NCI-H2196 treated with DMSO at 0.1 percent for 48 hours (cell line): ENCODE measurements around the gene FAM43A.

Experiments
- DNase-seq: peaks from one replicate; lab custom pipeline; 2025; ENCODE audit not compliant: unreplicated experiment; lab: John Stamatoyannopoulos, UW

Gene FAM43A

DNA sequence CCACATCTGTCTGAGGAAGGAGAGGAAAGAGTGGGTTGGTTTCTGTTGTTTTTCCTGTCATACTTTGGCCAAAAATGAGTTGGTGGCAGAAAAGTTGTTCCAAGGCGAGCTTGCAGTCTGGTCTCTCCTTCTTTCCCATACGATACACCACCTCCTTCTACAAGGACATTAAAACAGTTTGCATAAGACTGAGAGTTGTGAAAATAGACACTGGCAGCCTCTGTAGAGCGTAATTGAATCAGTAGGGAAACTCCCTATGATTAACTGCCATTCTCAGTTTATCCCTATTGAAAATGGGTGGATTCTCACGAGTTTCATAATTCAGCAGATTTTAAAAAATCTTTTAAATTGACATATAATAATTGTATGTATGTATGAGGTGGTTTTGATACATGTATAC, 10.0 kb upstream of the FAM43A start:
- no peak for DNase-seq

DNA sequence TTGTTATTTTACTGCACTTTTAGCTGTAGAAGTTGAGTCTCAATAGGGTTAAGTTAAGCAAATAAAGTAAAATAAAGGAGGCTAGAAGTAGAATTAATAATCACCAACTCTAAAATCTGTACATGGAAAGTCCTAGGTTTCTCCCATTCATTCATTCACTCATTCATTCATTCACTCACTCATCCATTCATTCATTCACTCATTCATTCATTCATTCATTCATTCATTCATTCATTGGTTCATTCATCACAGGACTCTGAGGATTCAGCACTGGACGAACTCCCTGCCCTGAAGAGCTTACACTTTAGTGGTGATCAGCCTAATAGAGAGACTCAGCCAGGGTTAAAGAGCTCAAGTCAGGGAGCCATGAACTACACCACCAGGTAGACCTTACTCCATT, 9.2 kb upstream of the FAM43A start:
- DNase-seq = no peak

DNA sequence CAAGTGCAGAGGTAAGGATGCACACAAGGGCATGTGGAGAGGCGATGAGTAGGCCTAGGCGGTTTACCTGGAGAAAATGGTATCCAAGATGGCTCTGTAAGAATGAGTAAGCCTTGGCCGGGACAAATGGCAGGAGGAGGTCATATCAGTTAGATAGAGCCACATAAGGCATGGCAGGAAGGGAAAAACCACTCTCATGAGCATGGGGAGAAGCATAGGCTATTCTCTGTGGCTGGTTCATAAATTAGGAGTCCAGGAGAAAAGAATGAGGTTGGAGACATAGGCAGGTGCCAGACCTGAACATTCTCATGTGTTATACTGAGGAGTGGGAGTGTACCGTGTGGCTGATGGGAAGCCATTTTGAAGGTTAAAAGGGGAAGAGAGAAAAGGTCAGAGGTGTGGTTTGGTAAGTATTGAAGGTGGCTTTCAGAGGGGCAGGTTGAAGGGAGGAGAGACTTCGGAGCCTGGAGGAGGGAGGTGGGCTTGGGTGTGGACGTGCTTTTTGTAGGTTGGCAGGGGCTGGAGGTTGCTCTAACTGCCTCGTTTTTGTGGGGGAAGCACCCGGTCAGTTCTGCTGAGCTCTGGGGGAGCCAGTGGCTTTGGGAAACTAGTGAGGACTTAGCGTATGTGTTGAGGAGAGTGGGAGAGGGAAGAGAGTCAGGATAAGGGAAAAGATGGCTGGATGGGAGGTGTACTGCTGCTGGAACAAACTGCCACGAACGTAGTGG, 4.6 kb upstream of the FAM43A start:
- DNase-seq = no peak

DNA sequence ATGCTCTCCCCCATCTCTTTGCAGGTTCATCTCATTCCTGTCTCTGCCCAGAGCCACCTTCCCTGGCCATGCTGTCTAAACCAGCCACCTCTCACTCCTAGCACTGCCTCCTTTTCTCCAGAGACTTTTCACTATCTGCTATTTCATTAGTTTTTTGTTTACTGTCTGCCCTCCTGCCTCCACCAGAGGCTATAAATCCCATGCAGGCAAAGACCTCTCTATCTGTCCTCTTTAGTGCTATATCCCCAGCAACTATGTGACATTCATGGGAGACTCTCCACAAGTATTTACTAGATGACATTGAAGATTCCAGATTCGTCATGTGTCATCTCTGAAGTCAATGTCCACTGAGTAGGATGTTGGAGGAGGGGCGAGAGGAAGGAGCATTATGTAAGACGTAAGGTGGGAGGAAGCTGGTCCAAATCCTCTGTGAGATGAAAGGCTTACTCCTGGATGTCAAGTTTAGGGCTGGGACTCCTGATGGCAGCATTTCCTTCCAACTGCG, 3.4 kb upstream of the FAM43A start:
- no peak for DNase-seq

DNA sequence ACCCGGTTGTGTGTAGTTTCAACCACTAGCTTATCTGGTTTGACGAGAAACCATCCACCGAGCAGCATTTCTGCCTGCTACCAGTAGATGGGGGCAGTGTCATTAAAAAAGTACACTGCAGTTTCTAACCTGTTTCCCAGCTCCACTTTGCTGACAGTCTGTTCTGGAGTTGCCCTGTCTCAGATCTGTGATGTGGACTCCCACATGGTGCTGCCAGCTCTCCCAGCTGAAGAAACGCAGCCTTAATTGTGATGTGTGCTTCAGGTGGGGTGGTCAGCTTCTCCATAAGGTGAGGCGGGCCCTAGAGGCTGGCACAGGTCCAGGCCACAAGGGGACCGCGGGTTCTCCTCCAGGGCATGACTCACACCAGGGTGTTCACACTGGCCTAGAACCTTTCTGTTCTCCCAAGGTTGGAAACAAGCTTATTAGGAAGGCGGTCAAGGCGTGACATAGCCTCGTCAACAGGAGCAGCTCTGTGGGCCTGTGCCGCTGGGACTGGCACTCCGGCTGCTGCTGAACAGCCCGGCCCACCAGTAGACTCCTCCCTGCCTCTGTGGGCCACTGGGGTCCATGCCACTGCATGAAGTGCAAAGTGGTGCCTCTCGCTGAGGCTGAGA, 2.9 kb upstream of the FAM43A start:
- DNase-seq = peak; percentile 96

DNA sequence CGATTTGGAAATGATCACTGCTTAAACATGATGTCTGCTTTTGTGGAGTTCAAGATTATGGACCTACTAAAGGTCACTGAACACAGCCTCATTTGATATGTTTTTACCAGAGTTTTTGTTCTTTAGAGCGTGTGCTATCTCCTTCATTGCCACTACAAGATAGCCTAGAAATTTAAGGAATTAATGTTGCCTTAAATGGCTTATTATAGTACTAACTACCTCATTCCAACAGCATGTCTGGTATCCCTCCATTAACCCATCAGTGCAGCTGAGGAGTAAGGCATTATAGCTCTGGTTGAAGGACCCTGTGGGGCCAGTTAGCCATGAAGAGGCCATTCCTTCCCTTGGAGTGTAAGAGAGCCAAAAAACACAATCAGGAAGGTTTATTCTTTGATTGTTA, 2.3 kb upstream of the FAM43A start:
- no peak for DNase-seq

DNA sequence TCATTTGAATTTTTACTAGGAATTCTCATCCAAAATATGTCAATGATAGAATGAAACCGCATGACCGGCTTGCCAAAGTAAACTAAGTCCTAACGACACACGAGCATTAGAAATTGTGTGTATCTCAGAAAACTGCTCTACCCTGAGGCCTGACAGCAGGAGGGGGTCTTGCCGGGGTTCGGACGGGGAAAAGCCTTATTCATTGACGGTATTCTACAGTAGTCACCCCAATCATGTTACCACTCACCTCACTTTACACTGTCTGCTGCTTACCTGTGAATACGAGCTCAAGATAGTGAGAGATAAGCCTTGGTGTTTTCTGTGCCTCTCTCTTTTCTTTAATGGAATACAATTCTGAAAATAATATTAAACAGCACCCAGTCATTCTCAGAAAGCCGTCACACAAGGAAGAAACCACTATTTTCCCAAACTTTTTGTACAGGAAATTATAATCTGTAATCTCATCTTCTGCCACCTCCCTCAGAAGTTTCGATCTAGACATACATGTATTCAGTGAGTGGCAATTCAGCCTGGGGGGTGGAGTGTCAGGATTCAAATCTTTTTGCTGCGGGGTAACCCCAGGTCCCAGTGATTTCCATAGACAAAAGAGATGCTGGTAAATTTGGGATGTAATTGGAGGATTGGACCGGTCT, 492 bp upstream of the FAM43A start:
- no peak for DNase-seq

DNA sequence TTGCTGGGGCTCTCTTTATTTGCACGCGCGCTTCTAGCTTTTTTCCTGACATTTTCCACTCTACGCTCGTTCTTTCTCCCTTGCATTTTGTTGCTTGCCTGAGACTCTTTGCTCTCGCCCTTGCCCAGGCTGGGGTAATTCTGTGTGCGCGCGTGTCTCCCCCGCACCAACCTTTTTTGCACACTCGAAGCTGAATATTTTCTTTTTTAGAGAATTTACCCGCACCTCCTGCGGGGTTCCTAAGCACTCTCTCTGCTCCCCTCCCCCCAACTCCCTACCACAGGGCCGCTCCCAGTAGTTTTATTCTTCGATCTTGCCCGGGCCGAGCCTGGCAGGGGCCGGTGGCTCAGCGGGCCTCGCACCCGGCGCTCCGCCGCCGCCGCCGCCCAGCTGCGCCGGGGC, 732 bp downstream of the FAM43A start:
- DNase-seq = no peak

DNA sequence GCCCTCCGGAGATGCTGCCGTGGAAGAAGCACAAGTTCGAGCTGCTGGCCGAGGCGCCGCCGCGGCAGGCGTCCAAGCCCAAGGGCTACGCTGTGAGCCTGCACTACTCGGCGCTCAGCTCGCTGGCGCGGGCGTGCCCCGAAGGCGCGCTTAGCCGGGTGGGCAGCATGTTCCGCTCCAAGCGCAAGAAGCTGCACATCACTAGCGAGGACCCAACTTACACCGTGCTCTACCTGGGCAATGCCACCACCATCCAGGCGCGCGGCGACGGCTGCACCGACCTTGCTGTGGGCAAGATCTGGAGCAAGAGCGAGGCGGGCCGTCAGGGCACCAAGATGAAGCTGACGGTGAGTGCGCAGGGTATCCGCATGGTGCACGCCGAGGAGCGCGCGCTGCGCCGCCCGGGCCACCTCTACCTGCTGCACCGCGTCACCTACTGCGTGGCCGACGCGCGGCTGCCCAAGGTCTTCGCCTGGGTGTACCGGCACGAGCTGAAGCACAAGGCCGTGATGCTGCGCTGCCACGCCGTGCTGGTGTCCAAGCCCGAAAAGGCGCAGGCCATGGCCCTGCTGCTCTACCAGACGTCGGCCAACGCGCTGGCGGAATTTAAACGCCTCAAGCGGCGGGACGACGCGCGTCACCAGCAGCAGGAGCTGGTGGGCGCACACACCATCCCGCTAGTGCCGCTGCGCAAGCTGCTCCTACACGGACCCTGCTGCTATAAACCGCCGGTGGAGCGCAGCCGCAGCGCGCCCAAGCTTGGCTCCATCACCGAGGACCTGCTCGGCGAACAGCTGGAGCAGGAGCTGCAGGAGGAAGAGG, 1.3 kb downstream of the FAM43A start:
- DNase-seq = no peak

DNA sequence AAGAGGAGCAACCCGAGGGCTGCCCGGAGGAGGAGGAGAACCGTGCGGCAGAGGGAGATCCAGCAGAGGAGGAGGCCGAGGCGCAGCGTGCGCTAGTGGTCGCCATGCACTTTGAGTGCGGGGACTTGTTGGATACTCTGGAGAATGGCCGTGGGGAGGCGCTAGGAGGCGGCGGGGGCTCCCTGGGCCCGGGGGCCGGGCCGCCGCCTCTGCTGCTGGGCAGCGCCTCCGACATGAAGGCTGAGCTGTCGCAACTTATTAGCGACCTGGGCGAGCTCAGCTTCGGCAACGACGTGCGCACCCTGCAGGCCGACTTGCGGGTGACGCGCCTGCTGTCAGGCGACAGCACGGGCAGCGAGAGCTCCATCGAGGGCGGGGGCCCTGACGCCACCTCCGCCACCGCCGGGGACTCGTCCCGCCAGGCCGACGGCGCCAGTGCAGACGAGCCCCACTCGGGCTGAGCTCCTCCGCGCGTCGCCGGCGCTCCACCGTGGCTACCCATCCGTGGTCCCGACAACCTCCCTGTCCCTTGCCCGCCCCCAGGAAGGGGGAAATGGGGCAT, 2.0 kb downstream of the FAM43A start:
- no peak for DNase-seq

DNA sequence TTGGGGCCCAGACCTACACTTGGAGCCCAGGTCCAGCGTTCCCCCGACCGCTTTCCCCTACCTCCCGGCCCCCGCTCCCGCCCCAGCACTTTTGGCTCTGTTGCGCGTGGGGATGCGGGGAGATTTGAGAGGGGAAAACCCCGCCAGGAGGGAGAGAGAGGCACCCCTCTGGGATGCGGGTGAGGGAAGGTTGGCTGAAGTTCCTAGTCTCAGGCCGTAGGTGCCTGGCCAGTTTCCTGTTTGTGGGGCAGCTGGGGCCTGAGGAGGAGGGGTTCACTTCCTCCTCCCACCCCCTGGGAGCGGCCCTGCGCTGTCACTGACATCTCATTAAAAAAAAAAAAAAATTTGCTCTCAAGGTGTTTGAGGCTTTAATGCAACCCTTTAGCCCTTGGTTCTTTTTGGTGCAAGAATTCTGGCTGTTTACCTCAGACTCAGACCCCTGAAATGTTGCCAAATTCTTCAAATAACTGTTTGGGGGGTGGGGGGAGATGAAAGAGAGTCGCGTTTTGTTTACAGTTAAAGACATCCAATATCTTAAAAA, 2.6 kb downstream of the FAM43A start:
- DNase-seq = no peak

DNA sequence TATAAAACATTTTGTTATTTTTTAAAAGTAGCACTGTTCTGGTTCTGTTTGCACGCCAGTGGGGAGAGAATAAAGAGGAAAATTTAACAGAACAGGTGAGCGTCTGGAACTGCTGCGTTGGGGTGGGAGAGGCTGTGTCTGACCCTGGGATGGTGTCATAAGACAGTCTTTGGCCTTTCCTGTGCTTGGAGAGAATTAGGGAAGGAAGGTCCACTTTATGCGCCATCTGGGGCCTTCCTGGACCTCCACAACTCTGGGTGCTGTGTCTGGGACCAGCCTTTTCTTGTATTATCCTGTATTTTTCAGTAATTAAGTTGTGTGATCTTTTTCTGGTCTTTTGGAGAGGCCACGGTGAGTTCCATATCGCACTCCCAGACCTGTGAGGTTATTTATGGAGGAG, 3.3 kb downstream of the FAM43A start:
- DNase-seq = no peak

DNA sequence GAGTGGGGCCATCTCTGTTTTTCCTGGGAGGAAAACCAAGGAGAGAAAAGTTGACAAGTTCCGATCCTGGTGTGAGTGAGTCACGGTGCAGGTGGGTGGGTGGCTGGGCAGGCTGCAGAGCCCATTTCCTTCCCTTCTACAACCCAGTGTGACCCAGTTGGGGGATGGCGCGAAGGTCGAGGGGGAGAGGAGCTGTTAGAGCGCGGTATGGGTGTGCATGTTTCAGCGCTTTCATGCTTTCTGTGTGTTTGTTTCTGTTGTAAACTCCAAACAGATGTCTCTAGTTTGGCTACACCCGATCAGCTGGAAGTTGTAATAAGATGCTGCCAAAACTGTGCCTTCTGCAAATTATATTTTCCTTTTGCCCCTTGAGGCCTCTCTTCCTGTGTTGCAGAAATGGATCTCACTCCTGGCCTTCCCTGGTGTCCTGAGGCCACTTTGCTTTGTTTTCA, 3.8 kb downstream of the FAM43A start:
- no peak for DNase-seq

DNA sequence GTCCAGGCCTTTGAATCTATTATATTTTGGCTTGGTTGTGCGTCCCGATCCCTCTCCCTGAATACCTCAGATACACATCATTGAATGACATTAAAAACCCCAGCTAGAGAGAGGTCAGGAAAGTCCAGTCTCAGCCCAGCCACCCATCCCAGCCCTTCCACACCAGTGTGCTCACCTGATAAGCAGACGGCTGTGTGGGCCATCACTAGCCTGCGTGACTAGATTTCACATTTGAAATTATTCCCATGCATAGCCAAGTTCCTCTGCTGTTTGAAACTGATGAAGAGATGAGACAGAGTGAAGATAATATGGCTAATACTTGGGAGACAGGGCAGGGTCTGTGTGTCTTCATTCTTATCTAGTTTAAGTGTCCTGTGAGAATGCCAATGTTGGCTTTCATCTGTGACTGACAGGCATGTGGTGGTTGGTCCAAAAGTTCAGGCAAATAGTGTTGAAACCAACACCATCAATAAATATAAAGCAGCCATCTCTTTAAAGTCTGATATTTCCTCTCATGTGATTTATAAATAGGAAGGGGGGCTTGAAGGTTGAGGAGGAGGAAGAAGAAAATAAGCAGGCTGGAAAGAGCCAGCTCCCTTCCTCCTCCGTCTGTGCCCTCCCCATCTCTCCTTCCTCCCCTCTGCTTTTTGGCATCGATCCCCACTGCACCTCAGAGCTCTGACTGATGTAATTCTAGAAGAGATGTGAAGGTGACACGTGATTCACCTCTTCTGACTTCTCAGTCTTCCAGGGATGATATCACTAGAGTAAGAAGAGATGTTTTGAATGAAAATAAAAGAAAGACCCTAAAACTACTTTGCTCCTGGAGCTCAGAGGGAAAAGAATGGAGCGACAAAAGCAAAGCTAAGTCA, 5.1 kb downstream of the FAM43A start:
- DNase-seq = peak; percentile 86

DNA sequence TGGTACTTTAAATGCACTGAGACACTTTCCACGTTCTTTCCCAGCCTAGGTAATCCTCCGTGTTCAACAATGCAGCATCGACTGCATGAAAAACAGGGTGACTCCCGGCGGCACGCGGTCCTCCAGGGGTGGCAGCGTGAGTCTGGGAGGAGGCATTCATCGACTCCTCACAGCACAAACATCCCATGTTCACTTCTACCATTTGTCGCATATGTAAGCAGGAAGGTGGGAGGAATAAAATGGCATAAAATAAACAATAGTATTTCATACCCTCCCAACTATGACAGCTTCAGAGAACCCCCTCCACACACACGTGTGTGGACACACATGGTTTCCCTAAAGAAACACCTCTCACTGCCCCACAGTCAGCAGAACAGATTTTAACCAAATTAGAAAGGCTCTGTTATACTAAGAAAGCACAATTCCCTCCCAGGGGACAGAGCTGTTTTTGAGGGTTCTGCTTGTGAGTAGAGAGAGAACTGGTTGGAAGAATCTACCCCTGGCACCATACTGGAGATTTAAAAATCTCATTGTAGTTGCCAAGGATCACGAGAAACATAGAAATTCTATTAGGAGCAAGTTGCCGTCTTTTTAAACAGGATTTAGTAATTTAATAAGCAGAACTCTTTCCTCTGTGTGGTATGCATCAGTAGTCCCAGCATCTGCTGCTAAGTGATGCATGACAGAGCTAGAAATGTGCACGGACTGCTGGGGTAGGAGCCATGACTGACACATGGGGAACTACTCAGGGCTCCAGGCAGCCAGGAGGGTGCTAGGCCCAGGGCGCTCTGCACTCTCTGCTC, 6.0 kb downstream of the FAM43A start:
- DNase-seq = no peak

DNA sequence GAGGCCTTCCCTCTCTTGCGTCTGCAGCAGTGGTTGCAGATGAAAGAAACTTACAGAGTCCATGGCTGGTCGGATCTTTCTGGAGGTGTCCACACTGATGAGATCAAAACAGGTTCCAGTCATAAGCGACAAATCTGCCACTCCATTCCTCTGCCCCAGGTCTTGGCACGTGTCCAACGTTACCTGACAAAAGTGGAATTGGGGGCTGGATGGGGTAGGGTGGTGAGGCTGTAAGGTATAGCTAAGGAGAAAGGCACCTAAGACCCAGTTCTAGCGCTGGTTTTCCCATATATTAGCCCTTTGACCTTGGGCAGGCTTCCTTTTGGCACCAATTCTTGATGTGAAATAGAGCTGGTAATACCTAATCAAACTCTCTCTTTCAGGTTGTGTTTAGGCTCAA, 11.0 kb downstream of the FAM43A start:
- no peak for DNase-seq

DNA sequence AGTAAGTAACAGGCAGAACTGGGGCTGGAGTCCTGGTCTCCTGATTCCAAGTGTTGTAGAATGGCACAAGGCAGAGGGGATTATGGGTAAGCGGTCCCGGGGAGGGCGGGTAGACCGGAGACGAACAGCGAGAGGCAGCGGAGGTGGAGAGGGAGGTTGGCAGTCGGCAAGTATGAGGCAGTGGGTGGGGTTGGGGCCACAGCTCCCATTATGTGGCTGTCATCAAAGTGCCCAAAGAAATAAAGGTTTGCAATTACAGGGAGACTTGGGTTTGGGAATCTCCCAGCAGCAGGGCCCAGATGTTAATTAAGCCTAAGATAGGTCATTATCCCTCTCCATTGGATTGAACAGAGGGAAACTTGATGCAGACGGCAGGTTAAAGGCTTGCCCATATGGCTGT, 16.9 kb downstream of the FAM43A start:
- DNase-seq = no peak

DNA sequence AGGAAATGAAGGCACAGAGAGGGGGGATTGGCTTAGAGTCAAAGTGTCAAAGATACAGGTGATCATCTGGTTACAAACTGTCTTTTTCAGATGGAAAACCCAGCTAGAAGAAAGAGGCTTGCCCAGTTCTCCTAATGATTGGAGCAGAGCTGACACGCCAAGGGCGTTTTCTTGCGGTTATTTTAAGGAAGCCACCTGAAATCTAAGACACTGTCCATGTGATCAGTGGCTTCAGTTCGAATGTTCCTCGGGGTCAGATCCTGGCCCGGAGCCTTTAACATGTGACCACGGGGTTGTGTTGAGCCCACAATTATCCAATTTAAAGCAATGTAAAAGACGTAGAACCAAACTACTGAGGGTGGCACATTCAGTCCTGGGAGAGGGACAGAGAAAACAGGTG, 19.5 kb downstream of the FAM43A start:
- no peak for DNase-seq

DNA sequence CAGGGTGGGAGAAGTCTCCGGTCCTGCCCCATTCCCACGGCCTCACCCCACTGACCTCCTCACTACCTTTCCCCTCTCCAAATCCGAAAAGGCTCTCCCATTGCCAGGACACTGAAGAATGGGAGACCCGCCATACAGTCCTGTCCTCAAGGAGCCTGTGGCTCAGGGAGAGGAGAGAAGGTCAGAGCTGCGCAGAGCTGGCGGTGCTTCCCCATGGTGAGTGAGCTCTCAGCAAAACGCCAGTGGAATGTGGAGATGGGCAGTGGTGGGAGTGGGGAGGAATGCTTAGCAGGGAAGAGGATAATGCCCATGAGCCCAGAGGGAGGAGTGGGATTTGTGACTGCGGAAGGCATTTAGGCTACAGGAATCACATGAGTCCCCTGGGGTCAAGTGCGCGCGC, 20.1 kb downstream of the FAM43A start:
- no peak for DNase-seq
